DMS153 treated with DMSO at 0.1 percent for 48 hours (cell line): ENCODE data around the gene EXOSC1.
A peak's percentile ranks its signal among the peaks of the same experiment; 100 is the strongest.
"Not testable (repeated sequence)": the region's sequence is repeated elsewhere in the genome, so short reads cannot be mapped to it uniquely, and the experiment has no call there.

Source experiments
- DNase-seq: peaks from one replicate; lab custom pipeline; 2025; ENCODE audit not compliant: unreplicated experiment; lab: John Stamatoyannopoulos, UW

EXOSC1 gene

GRCh38 chr10:97459933-97460332 lies 14.1 kb upstream of the EXOSC1 start:
- DNase-seq = no peak

DNA sequence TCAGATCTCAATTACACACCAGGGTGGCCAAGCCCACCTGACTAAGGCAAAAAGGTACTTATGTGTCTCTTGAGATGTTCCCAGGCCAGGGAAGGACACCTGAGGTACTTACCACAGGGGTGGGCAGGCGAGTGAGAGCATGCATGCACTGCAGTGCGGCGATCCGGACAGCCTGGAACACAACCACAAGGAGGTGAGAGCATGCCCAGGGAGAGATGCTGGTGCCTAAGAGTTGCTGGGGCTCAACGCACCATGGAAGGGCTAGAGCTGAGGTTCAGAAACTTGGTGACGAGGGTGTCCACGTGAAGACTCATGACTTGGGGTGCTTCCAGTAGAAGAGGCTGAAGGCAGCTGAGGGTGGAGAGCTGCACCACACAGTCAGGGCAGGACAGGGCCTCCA lies 13.3 kb upstream of the EXOSC1 start:
- DNase-seq = no peak

- no peak for DNase-seq
Observed at GRCh38 chr10:97456686-97457065, 10.9 kb upstream of the EXOSC1 start.

- no peak for DNase-seq
Observed at GRCh38 chr10:97456034-97456685, 10.4 kb upstream of the EXOSC1 start.

GRCh38 chr10:97454330-97455036 lies 8.7 kb upstream of the EXOSC1 start:
- DNase-seq = no peak

- DNase-seq = no peak
Observed at GRCh38 chr10:97452352-97452751, 6.5 kb upstream of the EXOSC1 start.

DNA sequence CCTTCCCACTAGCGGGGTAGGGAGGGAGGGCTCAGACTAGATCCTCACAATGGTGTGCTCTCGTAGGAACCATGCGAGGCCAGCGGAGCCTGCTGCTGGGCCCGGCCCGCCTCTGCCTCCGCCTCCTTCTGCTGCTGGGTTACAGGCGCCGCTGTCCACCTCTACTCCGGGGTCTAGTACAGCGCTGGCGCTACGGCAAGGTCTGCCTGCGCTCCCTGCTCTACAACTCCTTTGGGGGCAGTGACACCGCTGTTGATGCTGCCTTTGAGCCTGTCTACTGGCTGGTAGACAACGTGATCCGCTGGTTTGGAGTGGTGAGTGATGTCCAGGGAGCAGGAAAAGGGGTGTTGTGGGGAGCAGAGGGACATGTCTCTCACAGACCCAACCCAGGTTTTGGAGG lies 5.8 kb upstream of the EXOSC1 start:
- DNase-seq = no peak

DNA sequence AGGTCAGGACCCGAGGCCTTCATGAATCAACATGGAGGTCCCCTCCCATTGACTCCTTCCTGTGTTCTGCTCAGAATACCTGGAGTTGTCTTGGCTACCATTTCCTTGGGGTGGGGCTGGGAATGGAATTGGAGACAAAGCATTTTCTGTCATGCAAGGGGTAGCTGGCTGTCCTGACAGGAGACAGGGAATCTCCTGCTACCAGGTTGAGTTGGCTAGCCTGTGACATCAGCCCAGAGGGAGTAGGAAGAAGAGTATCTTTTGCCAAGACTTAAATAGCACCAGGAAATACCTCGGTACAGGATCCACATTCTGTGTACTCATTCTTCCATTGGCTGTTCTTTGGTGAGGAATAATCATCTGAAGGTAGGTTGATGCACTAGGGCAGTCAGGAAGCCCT lies 5.0 kb upstream of the EXOSC1 start:
- no peak for DNase-seq

- no peak for DNase-seq
Observed at GRCh38 chr10:97445357-97445721, 467 bp downstream of the EXOSC1 start.

- no peak for DNase-seq
Observed at GRCh38 chr10:97444212-97444611, 1.6 kb downstream of the EXOSC1 start.

- no peak for DNase-seq
Observed at GRCh38 chr10:97442277-97442676, 3.5 kb downstream of the EXOSC1 start.

DNA sequence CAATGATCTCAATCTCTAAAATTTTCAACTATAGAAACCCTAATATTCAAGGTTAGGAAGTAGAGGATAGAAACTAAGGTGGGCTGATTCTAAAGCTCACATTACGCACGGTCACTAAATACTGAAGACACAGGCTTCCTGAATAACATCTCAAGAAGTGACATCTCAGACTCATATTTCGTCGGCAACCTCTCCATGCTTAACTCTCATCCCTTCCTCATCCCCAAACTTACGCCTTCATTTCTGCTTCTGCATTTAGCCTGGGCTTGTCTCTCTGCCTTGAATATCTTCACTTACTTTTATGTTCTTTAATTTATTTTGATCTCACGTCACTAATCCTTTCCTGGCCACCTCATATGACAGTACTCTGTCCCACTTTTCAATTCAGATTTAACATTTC lies 10.6 kb downstream of the EXOSC1 start:
- DNase-seq = no peak

- DNase-seq = no peak
Observed at GRCh38 chr10:97434557-97434956, 11.2 kb downstream of the EXOSC1 start.

GRCh38 chr10:97434055-97434454 lies 11.8 kb downstream of the EXOSC1 start:
- no peak for DNase-seq

GRCh38 chr10:97428572-97428981 lies 17.2 kb downstream of the EXOSC1 start:
- DNase-seq = no peak

DNA sequence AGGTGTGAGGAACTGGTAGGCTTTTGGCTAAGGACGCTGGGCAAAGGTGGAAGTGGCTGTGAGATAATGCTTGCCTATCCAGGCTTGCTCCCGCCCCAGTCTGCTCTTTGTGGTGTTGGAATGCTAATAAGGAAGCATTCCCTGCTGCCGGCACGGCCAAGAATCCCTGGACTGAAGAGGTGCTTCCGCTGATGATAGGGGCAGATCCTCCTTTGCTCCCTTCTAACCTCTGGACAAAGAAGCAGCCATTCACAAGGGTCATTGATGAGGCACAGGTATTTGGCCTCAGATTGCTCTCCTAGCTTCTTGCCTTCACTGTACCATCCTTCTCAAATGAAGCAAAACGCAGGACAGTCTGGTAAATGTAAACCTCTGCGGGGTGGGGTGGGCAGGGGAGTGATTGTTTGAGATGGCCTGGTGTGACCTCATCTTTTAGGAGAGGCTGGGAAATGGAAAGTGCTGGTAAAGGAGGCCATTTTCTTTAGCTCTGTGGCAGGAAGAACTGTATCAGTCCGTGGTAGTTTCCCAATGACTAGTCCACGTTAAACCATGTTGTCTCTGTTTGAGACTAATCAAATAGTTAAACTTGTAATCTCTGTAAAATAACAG lies 18.1 kb downstream of the EXOSC1 start:
- no peak for DNase-seq

DNA sequence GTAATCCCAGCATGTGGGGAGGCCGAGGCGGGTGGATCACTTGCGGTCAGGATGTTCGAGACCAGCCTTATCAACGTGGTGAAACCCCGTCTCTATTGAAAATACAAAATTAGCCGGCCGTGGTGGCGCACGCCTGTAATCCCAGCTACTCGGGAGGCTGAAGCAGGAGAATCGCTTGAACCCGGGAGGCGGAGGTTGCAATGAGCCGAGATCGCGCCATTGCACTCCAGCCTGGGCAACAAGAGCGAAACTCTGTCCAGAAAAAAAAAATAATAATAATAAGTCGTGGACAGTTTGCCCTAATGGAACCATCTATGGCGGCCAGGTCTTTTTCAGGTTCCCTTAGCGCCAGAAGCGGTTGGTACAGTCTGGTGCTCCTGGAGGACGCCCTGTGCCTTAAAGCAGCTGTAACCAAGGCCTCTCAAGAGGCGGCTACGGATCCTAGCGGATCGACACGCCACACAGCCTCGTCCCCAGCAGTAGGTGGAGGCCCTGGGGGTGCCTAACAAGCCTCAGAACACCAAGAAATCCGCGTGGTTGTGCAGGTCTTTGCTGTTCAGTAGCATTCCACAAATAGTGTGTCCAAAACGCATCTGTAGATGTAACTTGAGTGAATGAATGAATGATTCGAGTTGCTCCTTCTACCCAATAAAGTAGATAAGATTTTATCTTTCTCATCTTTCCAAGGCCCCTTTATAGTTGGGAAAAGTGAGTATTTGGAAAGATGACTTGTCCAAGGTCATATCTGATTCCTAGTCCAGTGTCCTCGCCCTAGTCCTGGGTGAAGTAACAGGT lies 18.8 kb downstream of the EXOSC1 start:
- DNase-seq = no peak

- DNase-seq = peak; percentile 94
Observed at GRCh38 chr10:97425964-97426775, 19.6 kb downstream of the EXOSC1 start, which contains the start of gene PGAM1. PGAM1 (plus strand) TSS chr10:97426191; CDS start chr10:97426308, 117 bp downstream.

- DNase-seq = not testable (repeated sequence)
Observed at GRCh38 chr10:97423757-97424098, 22.1 kb downstream of the EXOSC1 start.

DNA sequence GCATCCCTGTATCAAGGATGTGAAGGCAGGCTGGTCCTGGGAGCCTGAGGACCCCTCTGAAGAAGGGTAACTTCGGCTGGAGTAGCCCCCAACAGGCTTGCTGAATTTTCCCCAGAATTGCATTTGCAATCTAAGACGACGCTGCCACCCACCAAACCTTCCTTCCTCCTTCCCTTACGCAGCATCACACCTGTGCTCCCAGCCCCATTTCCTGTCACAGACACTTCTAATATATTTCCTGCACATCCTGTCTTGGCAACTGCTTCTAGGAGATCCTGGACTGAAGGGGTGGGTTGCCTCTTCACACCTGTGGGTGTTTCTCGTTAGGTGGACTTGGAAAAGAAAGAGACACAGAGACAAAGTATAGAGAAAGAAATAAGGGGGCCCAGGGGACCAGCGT lies 29.2 kb downstream of the EXOSC1 start:
- no peak for DNase-seq

- no peak for DNase-seq
Observed at GRCh38 chr10:97412891-97413304, 32.9 kb downstream of the EXOSC1 start.
